DOHH2 (cell line): Measurements from ENCODE around the gene KCNIP2.

ENCODE experiments used
- EZH2phosphoT487 ChIP-seq: fragments of 200-600 bp; sonication (generic); IDR thresholded peaks from 2 replicates; pipeline ENCODE4 v1.6.1; 2017; ENCODE audit warnings: borderline replicate concordance, mild to moderate bottlenecking, antibody characterized with exemption, low read length, moderate library complexity, mixed read lengths
- TF ChIP-seq, protein P1 (sequence below): fragments of 200-600 bp; sonication (generic); IDR thresholded peaks from one replicate; pipeline ENCODE4 v1.5.1; 2014; ENCODE audit warnings: antibody characterized with exemption, mild to moderate bottlenecking, low read depth, low read length; ENCODE audit not compliant: poor library complexity, severe bottlenecking

DNA sequence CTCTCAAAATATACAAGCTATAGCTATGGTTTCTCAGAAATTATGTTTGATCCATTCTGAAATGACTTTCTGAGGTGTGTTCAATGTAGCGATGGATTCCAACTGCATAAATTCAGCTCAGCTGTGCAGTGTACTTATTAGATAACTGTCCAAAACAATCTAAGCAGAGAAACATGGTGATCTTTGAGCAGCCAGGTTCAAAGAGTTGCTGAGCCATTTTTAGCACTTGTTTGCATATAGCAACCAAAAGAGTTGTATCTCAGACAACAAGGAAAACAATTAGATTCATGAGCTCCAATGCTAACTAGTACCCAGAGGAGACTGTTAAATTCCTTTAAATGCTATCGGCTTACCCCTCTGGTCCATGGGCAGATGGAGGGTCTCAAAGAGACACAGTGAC, 15.9 kb upstream of the KCNIP2 start:
- TF ChIP-seq, protein P1, sequence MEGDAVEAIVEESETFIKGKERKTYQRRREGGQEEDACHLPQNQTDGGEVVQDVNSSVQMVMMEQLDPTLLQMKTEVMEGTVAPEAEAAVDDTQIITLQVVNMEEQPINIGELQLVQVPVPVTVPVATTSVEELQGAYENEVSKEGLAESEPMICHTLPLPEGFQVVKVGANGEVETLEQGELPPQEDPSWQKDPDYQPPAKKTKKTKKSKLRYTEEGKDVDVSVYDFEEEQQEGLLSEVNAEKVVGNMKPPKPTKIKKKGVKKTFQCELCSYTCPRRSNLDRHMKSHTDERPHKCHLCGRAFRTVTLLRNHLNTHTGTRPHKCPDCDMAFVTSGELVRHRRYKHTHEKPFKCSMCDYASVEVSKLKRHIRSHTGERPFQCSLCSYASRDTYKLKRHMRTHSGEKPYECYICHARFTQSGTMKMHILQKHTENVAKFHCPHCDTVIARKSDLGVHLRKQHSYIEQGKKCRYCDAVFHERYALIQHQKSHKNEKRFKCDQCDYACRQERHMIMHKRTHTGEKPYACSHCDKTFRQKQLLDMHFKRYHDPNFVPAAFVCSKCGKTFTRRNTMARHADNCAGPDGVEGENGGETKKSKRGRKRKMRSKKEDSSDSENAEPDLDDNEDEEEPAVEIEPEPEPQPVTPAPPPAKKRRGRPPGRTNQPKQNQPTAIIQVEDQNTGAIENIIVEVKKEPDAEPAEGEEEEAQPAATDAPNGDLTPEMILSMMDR: no peak
- TF ChIP-seq EZH2phosphoT487: no peak
